ENCODE data around the gene LELP1.

The LELP1 gene

GRCh38 chr1:153246825-153247224, 43.6 kb downstream of the LELP1 start:
- no peak overlapping the region for H3K4me3 ChIP-seq (ENCODE audit: low read length, poor library complexity, severe bottlenecking)
- H3K27me3 ChIP-seq (ENCODE audit: insufficient read depth, low read length, poor library complexity, severe bottlenecking) = no peaks in the 10 kb centered on the region
- H3K79me2 ChIP-seq (ENCODE audit: insufficient read depth, low read length) = no peaks in the 10 kb centered on the region
- no peaks in the 10 kb centered on the region for H3K9me2 ChIP-seq (replicated peaks; ENCODE audit: low read depth, low read length)
- TF ChIP-seq CTCF (conservative IDR thresholded peaks at IDR 0.05; ENCODE audit: low read length) (no peak), EZH2phosphoT487 (IDR thresholded peaks at IDR 0.05; ENCODE audit: borderline replicate concordance) (no peak)
- no peaks in the 10 kb centered on the region for H3F3A ChIP-seq (ENCODE audit: low read depth)
- no peaks in the 10 kb centered on the region for H4K20me1 ChIP-seq (ENCODE audit: insufficient read depth, low read length, poor library complexity, severe bottlenecking)
- H3K9me3 ChIP-seq (ENCODE audit: insufficient read depth, low read depth, low read length) = no peaks in the 10 kb centered on the region
- no peaks in the 10 kb centered on the region for H3K4me1 ChIP-seq (ENCODE audit: insufficient read depth, low read length, poor library complexity, severe bottlenecking)
- H3K4me2 ChIP-seq (ENCODE audit: low read depth, low read length, poor library complexity, severe bottlenecking) = no peak overlapping the region
- no peak overlapping the region for H3K9ac ChIP-seq (ENCODE audit: low read depth, low read length, poor library complexity, severe bottlenecking)
- H3K36me3 ChIP-seq (ENCODE audit: insufficient read depth, low read length) = no peaks in the 10 kb centered on the region
- no peak overlapping the region for H2AFZ ChIP-seq (ENCODE audit: low read length)

GRCh38 chr1:153248176-153248879, 45.1 kb downstream of the LELP1 start:
- Histone ChIP-seq H3K4me1 (ENCODE audit: insufficient read depth, low read length, poor library complexity, severe bottlenecking) (peaks cover under 1% of the 10 kb centered on the region), H3K9ac (ENCODE audit: low read depth, low read length, poor library complexity, severe bottlenecking) (no peak overlapping the region), H3K4me2 (ENCODE audit: low read depth, low read length, poor library complexity, severe bottlenecking) (no peak overlapping the region), H3K4me3 (ENCODE audit: low read length, poor library complexity, severe bottlenecking) (no peak overlapping the region), H3K27me3 (ENCODE audit: insufficient read depth, low read length, poor library complexity, severe bottlenecking) (no peaks in the 10 kb centered on the region), H3K79me2 (ENCODE audit: insufficient read depth, low read length) (no peaks in the 10 kb centered on the region), H3F3A (ENCODE audit: low read depth) (no peaks in the 10 kb centered on the region), H2AFZ (ENCODE audit: low read length) (no peak overlapping the region), H3K9me2 (replicated peaks; ENCODE audit: low read depth, low read length) (no peaks in the 10 kb centered on the region), H3K9me3 (ENCODE audit: insufficient read depth, low read depth, low read length) (no peaks in the 10 kb centered on the region), H3K36me3 (ENCODE audit: insufficient read depth, low read length) (no peaks in the 10 kb centered on the region), H4K20me1 (ENCODE audit: insufficient read depth, low read length, poor library complexity, severe bottlenecking) (no peaks in the 10 kb centered on the region)
- TF ChIP-seq CTCF (conservative IDR thresholded peaks at IDR 0.05; ENCODE audit: low read length) (no peak), EZH2phosphoT487 (IDR thresholded peaks at IDR 0.05; ENCODE audit: borderline replicate concordance) (no peak)

- Histone ChIP-seq H3K9ac (ENCODE audit: low read depth, low read length, poor library complexity, severe bottlenecking) (no peak overlapping the region), H3K4me1 (ENCODE audit: insufficient read depth, low read length, poor library complexity, severe bottlenecking) (peaks cover 6% of the 10 kb centered on the region), H3K9me2 (replicated peaks; ENCODE audit: low read depth, low read length) (no peaks in the 10 kb centered on the region), H3K4me3 (ENCODE audit: low read length, poor library complexity, severe bottlenecking) (no peak overlapping the region), H4K20me1 (ENCODE audit: insufficient read depth, low read length, poor library complexity, severe bottlenecking) (no peaks in the 10 kb centered on the region), H3K79me2 (ENCODE audit: insufficient read depth, low read length) (no peaks in the 10 kb centered on the region), H3F3A (ENCODE audit: low read depth) (no peaks in the 10 kb centered on the region), H3K36me3 (ENCODE audit: insufficient read depth, low read length) (no peaks in the 10 kb centered on the region), H2AFZ (ENCODE audit: low read length) (no peak overlapping the region), H3K4me2 (ENCODE audit: low read depth, low read length, poor library complexity, severe bottlenecking) (no peak overlapping the region), H3K9me3 (ENCODE audit: insufficient read depth, low read depth, low read length) (no peaks in the 10 kb centered on the region), H3K27me3 (ENCODE audit: insufficient read depth, low read length, poor library complexity, severe bottlenecking) (no peaks in the 10 kb centered on the region)
- TF ChIP-seq CTCF (conservative IDR thresholded peaks at IDR 0.05; ENCODE audit: low read length) (no peak), EZH2phosphoT487 (IDR thresholded peaks at IDR 0.05; ENCODE audit: borderline replicate concordance) (no peak)
These were observed 46.9 kb downstream of the LELP1 start for GRCh38 chr1:153250166-153250565.

Data from Loucy (cell line).